ENCODE results near the gene TJP1. TPM values are rescaled to one million over a fixed set of nuclear protein-coding genes. Genes with fewer than 3 reads are reported as not detected.

TJP1 gene
- total RNA-seq, 1 experiment from 2014 or later: 137 TPM

DNA sequence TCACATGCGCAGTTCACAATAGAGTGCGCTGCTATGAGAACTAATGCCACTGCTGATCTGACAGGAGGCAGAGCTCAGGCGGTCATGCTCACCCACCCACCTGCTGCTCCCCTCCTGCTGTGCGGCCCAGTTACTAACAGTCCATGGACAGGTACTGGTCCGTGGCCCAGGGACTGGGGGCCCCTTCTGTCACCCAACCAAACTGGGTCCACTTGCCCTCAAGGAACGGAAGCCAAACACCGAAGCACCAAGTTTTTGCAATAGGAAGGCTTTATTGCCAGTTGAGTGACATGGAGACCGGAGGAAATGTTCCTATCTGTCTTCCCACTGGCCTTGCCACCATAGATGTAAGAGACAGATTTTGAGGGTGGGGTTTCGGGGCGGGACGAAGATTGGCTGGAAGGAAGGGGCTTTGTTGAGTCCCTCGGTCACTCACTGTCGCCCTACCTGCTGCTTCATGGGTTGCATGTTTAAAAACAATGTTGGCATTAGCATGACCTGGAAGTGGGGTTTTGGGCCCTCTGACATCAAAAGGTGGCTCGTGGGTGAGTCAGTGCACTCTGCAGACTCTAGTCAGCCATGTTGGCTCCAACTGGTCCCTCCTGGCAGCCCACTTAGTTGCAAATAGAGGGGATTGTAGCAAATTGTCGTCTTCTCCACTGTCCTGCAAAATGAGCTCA lies 141.0 kb downstream of the TJP1 start:
- TF ChIP-seq, protein P1, sequence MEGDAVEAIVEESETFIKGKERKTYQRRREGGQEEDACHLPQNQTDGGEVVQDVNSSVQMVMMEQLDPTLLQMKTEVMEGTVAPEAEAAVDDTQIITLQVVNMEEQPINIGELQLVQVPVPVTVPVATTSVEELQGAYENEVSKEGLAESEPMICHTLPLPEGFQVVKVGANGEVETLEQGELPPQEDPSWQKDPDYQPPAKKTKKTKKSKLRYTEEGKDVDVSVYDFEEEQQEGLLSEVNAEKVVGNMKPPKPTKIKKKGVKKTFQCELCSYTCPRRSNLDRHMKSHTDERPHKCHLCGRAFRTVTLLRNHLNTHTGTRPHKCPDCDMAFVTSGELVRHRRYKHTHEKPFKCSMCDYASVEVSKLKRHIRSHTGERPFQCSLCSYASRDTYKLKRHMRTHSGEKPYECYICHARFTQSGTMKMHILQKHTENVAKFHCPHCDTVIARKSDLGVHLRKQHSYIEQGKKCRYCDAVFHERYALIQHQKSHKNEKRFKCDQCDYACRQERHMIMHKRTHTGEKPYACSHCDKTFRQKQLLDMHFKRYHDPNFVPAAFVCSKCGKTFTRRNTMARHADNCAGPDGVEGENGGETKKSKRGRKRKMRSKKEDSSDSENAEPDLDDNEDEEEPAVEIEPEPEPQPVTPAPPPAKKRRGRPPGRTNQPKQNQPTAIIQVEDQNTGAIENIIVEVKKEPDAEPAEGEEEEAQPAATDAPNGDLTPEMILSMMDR (IDR thresholded peaks at IDR 0.05; ENCODE audit: unreplicated experiment): no peak
- H3K36me3 Mint-ChIP-seq (ENCODE audit: insufficient read depth, unreplicated experiment): no peaks in the 10 kb centered on the region
- H3K9me3 Mint-ChIP-seq (ENCODE audit: unreplicated experiment): no peaks in the 10 kb centered on the region
- ChIA-PET CTCF (interaction anchor here (1.2 kb wide), 1 partner anchor 371 kb away, joined by 3 read pairs; no protein-coding TSS in a partner anchor), POLR2A (no interaction called here)
- H3K27me3 Mint-ChIP-seq (ENCODE audit: insufficient read depth, unreplicated experiment): no peaks in the 10 kb centered on the region
- no TSS peak for BruUV-seq (replicated peaks)
- intact Hi-C loops (cut with micrococcal nuclease): no loop called here
- H3K27ac Mint-ChIP-seq (ENCODE audit: low read depth, unreplicated experiment): no peak overlapping the region
- H3K4me1 Mint-ChIP-seq (ENCODE audit: insufficient read depth, unreplicated experiment): peaks cover 6% of the 10 kb centered on the region
- DNase-seq (ENCODE audit: unreplicated experiment): no peak
- no peak overlapping the region for H3K4me3 Mint-ChIP-seq (ENCODE audit: unreplicated experiment)

- no peak for DNase-seq (ENCODE audit: unreplicated experiment)
- Mint-ChIP-seq H3K4me3 (ENCODE audit: unreplicated experiment) (no peak overlapping the region), H3K9me3 (ENCODE audit: unreplicated experiment) (no peaks in the 10 kb centered on the region), H3K27me3 (ENCODE audit: insufficient read depth, unreplicated experiment) (no peaks in the 10 kb centered on the region), H3K36me3 (ENCODE audit: insufficient read depth, unreplicated experiment) (no peaks in the 10 kb centered on the region), H3K27ac (ENCODE audit: low read depth, unreplicated experiment) (no peak overlapping the region), H3K4me1 (ENCODE audit: insufficient read depth, unreplicated experiment) (peaks cover 6% of the 10 kb centered on the region)
- TF ChIP-seq, protein P1 (IDR thresholded peaks at IDR 0.05; ENCODE audit: unreplicated experiment): no peak
- intact Hi-C loops (cut with micrococcal nuclease): no loop called here
- ChIA-PET POLR2A (no interaction called here), CTCF (interaction anchor here (1.0 to 1.2 kb wide), 2 partner anchors 371 to 599 kb away, joined by 3 read pairs; no protein-coding TSS in a partner anchor)
- no TSS peak for BruUV-seq (replicated peaks)
Observed at GRCh38 chr15:29680465-29681165, 141.7 kb downstream of the TJP1 start.

DNA sequence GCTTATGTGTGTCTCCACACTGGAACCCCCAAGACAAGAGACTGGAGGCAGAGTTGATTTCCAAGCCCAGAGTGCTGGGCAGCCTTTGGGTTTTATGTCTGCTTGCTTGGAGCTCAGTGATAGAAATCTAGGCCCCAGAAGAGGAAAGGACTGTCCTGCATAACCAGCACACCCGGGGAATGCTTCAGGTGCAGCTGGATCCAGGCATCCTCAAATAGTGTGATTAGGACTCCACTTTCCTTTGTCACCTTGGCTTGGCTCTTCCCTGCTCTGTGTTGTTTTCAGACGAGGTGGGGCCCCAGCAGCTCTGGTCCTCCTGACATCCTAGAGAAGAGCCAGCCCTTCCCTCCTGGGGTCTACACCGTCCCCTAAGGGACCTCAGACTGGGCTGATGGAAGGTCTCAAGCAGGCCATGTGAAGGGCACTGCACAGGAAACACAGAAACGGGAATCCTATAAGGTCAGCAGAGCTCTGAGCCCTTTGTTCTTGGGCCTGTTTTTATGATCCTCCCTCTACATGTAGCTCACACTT lies 143.7 kb downstream of the TJP1 start:
- no peak overlapping the region for H3K27ac Mint-ChIP-seq (ENCODE audit: low read depth, unreplicated experiment)
- ChIA-PET CTCF (interaction anchor here (0.9 kb wide), 1 partner anchor 8 kb away, joined by 4 read pairs; no protein-coding TSS in a partner anchor), POLR2A (no interaction called here)
- no peaks in the 10 kb centered on the region for H3K9me3 Mint-ChIP-seq (ENCODE audit: unreplicated experiment)
- no peaks in the 10 kb centered on the region for H3K27me3 Mint-ChIP-seq (ENCODE audit: insufficient read depth, unreplicated experiment)
- intact Hi-C loops (cut with micrococcal nuclease): no loop called here
- H3K4me1 Mint-ChIP-seq (ENCODE audit: insufficient read depth, unreplicated experiment): no peaks in the 10 kb centered on the region
- no peak overlapping the region for H3K4me3 Mint-ChIP-seq (ENCODE audit: unreplicated experiment)
- no TSS peak for BruUV-seq (replicated peaks)
- DNase-seq (ENCODE audit: unreplicated experiment): no peak
- TF ChIP-seq, protein P1 (IDR thresholded peaks at IDR 0.05; ENCODE audit: unreplicated experiment): no peak
- H3K36me3 Mint-ChIP-seq (ENCODE audit: insufficient read depth, unreplicated experiment): no peaks in the 10 kb centered on the region

GRCh38 chr15:29677871-29678461 lies 144.3 kb downstream of the TJP1 start:
- DNase-seq (ENCODE audit: unreplicated experiment): no peak
- Mint-ChIP-seq H3K4me1 (ENCODE audit: insufficient read depth, unreplicated experiment) (no peaks in the 10 kb centered on the region), H3K9me3 (ENCODE audit: unreplicated experiment) (no peaks in the 10 kb centered on the region), H3K4me3 (ENCODE audit: unreplicated experiment) (no peak overlapping the region), H3K27me3 (ENCODE audit: insufficient read depth, unreplicated experiment) (no peaks in the 10 kb centered on the region), H3K27ac (ENCODE audit: low read depth, unreplicated experiment) (no peak overlapping the region), H3K36me3 (ENCODE audit: insufficient read depth, unreplicated experiment) (no peaks in the 10 kb centered on the region)
- intact Hi-C loops (cut with micrococcal nuclease): no loop called here
- no TSS peak for BruUV-seq (replicated peaks)
- TF ChIP-seq, protein P1 (IDR thresholded peaks at IDR 0.05; ENCODE audit: unreplicated experiment): no peak
- ChIA-PET CTCF (interaction anchor here (0.5 to 0.9 kb wide), 3 partner anchors 9 to 14 kb away, joined by 3 to 4 read pairs (median 4); no protein-coding TSS in a partner anchor), POLR2A (no interaction called here)
